Thoracic aorta (tissue), 2 donors: ENCODE measurements around the gene PFKFB4. TPM values are rescaled to one million over a fixed set of nuclear protein-coding genes. Genes with fewer than 3 reads are reported as not detected.

Experiments used
- ATAC-seq: fragments of 150-250 bp; one replicate; pipeline ENCODE4 v1.8.0; 2017; ENCODE audit warnings: low read depth; ENCODE audit not compliant: insufficient number of reproducible peaks, low FRiP score
- DNase-seq: peaks from one replicate; pipeline ENCODE4 v3.0.0-alpha.2; 2020; ENCODE audit warnings: low spot score
- H3K27ac ChIP-seq, 2 donors: fragments of 200-600 bp; sonication (generic); 1 replicate in 1 of 2; 2 replicates in 1 of 2; pipeline ENCODE4 v1.5.1; 2016; ENCODE audit warnings: mild to moderate bottlenecking in 2 of 2, moderate library complexity in 2 of 2
- H3K27me3 ChIP-seq: fragments of 200-600 bp; sonication (generic); replicated peaks from 2 replicates; pipeline ENCODE4 v1.6.0; 2016; ENCODE audit warnings: mild to moderate bottlenecking; ENCODE audit not compliant: insufficient read depth
- H3K36me3 ChIP-seq: fragments of 200-600 bp; sonication (generic); one replicate; pipeline ENCODE4 v1.5.1; 2016
- H3K4me1 ChIP-seq, 2 donors: fragments of 200-600 bp; sonication (generic); 1 replicate in 1 of 2; 2 replicates in 1 of 2; pipeline versions ENCODE4 v1.5.1 to v1.6.0; 2016; ENCODE audit warnings: low read depth in 2 of 2, mild to moderate bottlenecking in 1 of 2; ENCODE audit not compliant: control insufficient read depth in 1 of 2
- H3K4me3 ChIP-seq: fragments of 200-600 bp; sonication (generic); 2 replicates; pipeline ENCODE4 v1.5.1; 2016; ENCODE audit warnings: mild to moderate bottlenecking
- H3K9me3 ChIP-seq: fragments of 200-600 bp; sonication (generic); 2 replicates; pipeline ENCODE4 v1.5.1; 2016
- CTCF ChIP-seq: fragments of 200-600 bp; sonication (generic); IDR thresholded peaks from one replicate; pipeline ENCODE4 v1.5.1; 2019; ENCODE audit warnings: antibody characterized with exemption
- total RNA-seq, 2 donors: library from RNA; depleted of rRNA; stranded (reverse); fragments of >200 nt; gene quantifications; one replicate each; pipeline versions ENCODE4 v1.1.0 to v1.2.3, GENCODE V29; 2016

PFKFB4 gene
- total RNA-seq, 2 donors from 2014 or later, result 3.7 to 8.5 TPM

- Histone ChIP-seq H3K27ac (no peak overlapping the region), H3K27me3 (no peaks in the 10 kb centered on the region), H3K36me3 (peaks cover 8% of the 10 kb centered on the region), H3K4me1 (no peaks in the 10 kb centered on the region), H3K9me3 (no peaks in the 10 kb centered on the region), H3K4me3 (no peak overlapping the region)
- ATAC-seq (no peak), DNase-seq (no peak)
- TF ChIP-seq CTCF, result no peak
Measured at GRCh38 chr3:48528754-48529153, 27.8 kb downstream of the PFKFB4 start.

- no peak overlapping the region for H3K4me3 ChIP-seq
- no peak for ATAC-seq
- H3K27ac ChIP-seq, result no peak overlapping the region
- peaks cover 9% of the 10 kb centered on the region for H3K36me3 ChIP-seq
- no peaks in the 10 kb centered on the region for H3K4me1 ChIP-seq
- no peaks in the 10 kb centered on the region for H3K27me3 ChIP-seq
- DNase-seq, result no peak
- TF ChIP-seq CTCF, result no peak
- H3K9me3 ChIP-seq, result no peaks in the 10 kb centered on the region
Measured at GRCh38 chr3:48528048-48528447, 28.6 kb downstream of the PFKFB4 start.

- Histone ChIP-seq H3K36me3 (peaks cover 9% of the 10 kb centered on the region), H3K9me3 (no peaks in the 10 kb centered on the region), H3K27ac (no peak overlapping the region), H3K4me3 (no peak overlapping the region), H3K27me3 (no peaks in the 10 kb centered on the region), H3K4me1 (no peaks in the 10 kb centered on the region)
- no peak for TF ChIP-seq CTCF
- DNase-seq (no peak), ATAC-seq (no peak)
Measured at GRCh38 chr3:48524970-48525369, 31.6 kb downstream of the PFKFB4 start.

DNA sequence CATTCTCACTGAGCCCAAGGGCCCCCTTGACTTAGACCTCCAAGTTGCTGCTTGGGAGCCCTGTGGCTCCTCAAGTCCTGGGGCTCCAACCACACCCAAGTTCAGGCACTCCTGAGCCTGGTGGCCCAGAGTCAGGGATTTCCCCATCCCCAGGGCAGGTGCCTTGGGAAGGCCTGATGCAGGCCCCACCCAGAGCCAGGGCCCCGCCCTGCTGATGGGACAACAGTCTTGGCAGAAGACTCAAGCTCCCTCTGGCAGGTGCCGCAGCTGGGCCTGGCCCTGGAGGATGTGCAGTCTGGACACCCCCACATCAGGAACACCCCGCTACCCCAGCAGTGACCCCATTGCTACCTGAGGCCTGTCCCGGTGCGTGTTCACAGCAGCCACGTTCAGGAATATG is 35.0 kb downstream of the PFKFB4 start:
- H3K4me3 ChIP-seq, result no peak overlapping the region
- H3K27ac ChIP-seq, result no peak overlapping the region
- ATAC-seq (no peak), DNase-seq (no peak)
- H3K36me3 ChIP-seq, result peaks cover 9% of the 10 kb centered on the region
- no peak for TF ChIP-seq CTCF
- H3K4me1 ChIP-seq, result no peaks in the 10 kb centered on the region
- H3K27me3 ChIP-seq, result no peaks in the 10 kb centered on the region
- no peaks in the 10 kb centered on the region for H3K9me3 ChIP-seq

- Histone ChIP-seq H3K4me1 (no peaks in the 10 kb centered on the region), H3K36me3 (peaks cover 3% of the 10 kb centered on the region), H3K27ac (no peak overlapping the region), H3K9me3 (no peaks in the 10 kb centered on the region), H3K27me3 (no peaks in the 10 kb centered on the region), H3K4me3 (no peak overlapping the region)
- no peak for TF ChIP-seq CTCF
- DNase-seq, result no peak
- ATAC-seq, result no peak
Measured at GRCh38 chr3:48519277-48519643, 37.3 kb downstream of the PFKFB4 start.
